Spleen (tissue), 7 donors: ENCODE measurements around the gene GLUL.

ENCODE experiments used
- POLR2A ChIP-seq, 3 donors: fragments of 450-650 bp; IDR thresholded peaks; one replicate each; pipeline ENCODE4 v1.5.1; 2017; ENCODE audit warnings: antibody characterized with exemption in 3 of 3, mild to moderate bottlenecking in 1 of 3
- TF ChIP-seq, protein P1 (sequence below), 11 experiments: fragments of 200-600 bp in 7 of 11; fragments of 450-650 bp in 4 of 11; sonication (generic) in 4 of 11; IDR thresholded peaks in 8 of 11; conservative IDR thresholded peaks in 3 of 11; 1 replicate in 7 of 11; 2 replicates in 4 of 11; pipeline versions ENCODE4 v1.4.0 to v1.8.0; 2016 to 2021; ENCODE audit warnings: antibody characterized with exemption in 11 of 11, inconsistent platforms in 4 of 11, mild to moderate bottlenecking in 1 of 11
- donor health status: DM: no; HTN: no; CAD: no; lungs with moderate emphysema.
- donor health status: DM: no; HTN: no; CAD: no.
- donor health status: DM: no; HTN: no; CAD: no.

DNA sequence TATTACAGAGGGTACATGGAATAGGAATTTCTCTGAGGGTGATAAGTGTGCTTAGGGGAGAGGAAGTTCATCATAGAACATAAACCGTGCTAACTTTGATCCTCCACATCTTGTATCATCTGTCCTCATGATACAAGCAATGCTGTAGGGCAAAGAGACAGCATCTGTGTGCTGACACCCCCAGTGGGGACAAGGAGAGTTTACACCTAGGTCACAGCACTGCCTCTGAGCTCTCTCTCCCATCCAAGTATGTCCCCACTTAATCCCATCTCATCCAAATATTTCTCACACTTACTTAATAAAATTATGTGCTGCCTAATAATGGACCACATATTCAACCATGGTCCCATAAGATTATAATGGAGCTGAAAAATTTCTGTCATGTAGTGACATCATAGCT, 13.2 kb upstream of the GLUL start:
- TF ChIP-seq, protein P1, sequence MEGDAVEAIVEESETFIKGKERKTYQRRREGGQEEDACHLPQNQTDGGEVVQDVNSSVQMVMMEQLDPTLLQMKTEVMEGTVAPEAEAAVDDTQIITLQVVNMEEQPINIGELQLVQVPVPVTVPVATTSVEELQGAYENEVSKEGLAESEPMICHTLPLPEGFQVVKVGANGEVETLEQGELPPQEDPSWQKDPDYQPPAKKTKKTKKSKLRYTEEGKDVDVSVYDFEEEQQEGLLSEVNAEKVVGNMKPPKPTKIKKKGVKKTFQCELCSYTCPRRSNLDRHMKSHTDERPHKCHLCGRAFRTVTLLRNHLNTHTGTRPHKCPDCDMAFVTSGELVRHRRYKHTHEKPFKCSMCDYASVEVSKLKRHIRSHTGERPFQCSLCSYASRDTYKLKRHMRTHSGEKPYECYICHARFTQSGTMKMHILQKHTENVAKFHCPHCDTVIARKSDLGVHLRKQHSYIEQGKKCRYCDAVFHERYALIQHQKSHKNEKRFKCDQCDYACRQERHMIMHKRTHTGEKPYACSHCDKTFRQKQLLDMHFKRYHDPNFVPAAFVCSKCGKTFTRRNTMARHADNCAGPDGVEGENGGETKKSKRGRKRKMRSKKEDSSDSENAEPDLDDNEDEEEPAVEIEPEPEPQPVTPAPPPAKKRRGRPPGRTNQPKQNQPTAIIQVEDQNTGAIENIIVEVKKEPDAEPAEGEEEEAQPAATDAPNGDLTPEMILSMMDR (IDR thresholded peaks at IDR 0.05 in 8 of 11, conservative IDR thresholded peaks at IDR 0.05 in 3 of 11) = no peak
- TF ChIP-seq POLR2A (IDR thresholded peaks at IDR 0.05) = no peak
